ENCODE measurements around the gene STAP1.

STAP1 gene

GRCh38 chr4:67565284-67565683, 6.8 kb downstream of the STAP1 start:
- DNase-seq = no peak

- DNase-seq = no peak
Measured at GRCh38 chr4:67566335-67566734, 7.8 kb downstream of the STAP1 start.

DNA sequence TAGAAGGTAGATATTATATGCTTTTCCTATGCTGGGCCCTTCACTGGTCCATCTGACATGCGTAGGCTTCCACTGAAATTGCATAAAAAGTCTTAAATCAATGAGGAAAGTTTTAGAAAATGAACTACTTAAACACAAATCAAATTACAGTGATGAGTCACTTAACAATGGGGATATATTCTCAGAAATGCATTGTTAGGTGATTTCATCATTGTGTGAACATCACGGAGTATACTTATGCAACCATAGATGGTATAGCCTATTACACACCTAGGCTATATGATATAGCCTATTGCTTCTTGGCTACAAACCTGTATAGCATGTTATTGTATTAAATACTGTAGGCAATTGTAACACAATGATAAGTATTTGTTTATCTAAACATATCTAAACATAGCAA, 10.3 kb downstream of the STAP1 start:
- DNase-seq = no peak

GRCh38 chr4:67570537-67570936, 12.0 kb downstream of the STAP1 start:
- no peak for DNase-seq

DNA sequence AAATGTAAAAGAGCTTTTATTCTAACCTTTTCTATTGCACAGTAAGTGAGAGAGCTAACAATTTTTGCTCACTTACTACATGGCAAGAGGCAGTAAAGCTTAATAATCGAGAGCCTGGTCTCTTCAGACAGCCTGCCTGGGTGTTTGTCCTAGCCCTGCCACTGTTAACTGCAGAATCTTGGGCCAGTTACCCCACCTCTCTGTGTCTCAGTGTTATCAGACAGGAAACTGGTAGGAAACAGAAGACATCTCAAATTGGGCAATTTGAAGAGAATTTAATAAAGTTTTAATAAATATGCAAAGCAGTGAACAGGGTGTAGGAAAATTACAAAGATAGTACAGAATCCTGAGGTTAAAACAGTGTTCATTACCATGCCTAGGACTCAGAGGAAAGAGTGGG, 13.4 kb downstream of the STAP1 start:
- no peak for DNase-seq

- no peak for DNase-seq
Measured at GRCh38 chr4:67573193-67573592, 14.7 kb downstream of the STAP1 start.

- DNase-seq = no peak
Measured at GRCh38 chr4:67575232-67576058, 16.9 kb downstream of the STAP1 start.

DNA sequence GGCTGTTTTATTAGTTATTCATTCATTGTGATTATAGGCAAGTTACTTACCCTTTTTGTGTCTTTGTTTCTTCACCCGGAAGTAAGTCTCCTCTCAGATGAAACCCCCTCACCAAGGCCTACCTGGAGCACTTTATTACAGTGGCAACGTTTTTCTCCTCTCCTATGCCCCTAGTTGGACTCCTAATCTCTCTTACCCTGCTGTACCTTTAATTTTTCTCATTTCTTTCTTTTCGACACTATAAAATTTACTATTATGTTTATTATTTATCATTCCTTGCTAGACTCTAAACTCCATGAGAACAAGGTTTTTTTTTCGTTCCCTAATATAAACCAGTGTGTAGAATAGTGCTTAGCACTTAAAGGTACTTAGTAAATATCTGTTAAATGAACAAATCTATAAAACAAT, 17.5 kb downstream of the STAP1 start:
- DNase-seq = no peak

DNA sequence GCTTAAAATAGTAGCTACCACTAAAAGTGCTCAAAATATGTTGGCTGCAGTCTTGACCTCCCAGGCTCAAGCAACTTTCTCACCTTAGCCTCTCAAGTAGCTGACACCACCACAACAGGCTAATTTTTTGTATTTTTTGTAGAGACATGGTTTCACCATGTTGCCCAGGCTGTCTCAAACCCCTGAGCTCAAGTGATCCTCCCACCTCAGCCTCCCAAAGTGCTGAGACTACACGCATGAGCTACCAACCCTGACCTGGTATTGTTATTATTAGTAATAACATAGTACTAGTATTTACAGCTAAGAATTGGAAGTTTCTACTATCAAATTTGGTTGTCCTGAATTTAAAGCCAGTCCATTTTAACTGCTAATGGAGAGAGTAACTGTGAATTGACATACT, 18.0 kb downstream of the STAP1 start:
- DNase-seq = no peak

DNA sequence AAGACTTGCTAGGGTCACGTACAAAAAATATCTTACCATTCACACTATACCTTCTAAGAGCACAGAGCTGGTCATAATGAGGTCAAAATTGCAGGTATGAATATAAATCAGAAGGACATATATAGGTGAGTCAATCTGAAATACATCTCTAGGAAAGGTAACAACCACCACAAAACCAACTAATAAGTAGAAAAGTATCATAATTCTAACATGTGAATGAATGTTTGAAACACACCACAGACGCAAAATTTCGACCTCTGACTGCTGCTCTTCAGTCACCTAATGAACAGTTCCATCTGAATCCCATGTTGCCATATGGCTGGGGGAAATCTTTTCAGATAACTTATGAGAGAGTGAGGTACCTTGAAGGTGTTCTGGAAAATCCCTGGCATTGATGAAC, 22.1 kb downstream of the STAP1 start:
- no peak for DNase-seq

DNA sequence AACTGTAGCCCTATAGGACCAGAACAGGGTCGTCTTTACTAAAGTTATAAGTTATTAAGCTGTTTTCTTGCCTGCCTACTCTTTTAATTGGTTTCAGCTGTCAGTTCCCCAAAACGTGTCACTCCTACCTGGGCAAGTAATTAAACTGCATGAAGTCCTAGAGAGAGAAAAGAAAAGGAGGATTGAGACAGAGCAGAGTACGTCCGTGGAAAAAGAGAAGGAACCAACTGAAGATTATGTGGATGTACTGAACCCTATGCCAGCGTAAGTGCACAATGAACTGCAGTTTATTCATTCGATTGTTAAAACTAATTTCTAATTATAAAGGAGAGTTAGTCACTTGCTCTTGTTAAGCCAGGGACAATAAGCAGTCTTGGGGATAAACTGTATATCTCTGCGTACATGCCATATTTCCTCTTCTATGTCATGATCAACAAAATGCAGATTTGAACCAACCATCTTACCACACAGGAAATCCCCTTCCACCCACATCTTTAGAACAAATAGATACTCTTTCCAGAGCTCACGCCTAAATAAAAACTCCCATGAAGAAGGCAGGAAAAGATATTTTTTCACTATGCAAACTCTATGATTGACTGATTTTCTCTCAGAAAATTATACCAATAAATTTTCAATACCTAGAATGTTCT, 22.8 kb downstream of the STAP1 start:
- DNase-seq = no peak

DNA sequence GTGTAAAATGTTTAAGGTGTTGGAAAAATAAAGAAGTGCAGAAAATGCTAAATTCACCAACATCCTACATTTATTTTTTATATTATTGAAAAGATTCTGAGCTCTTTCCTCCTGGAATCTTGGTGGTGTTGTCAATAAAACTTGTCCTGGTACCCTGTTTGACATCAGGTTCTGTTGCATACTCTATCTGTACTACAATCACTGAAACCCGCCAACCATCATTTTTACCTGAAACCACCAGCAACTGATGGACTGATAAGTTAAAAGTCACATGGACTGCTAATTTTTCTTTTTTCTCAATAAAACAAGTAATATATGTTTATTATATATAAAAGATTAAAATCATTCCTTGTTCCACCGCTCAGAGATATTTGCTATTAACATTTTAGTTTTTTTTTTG, 23.4 kb downstream of the STAP1 start:
- no peak for DNase-seq

GRCh38 chr4:67584496-67584895, 26.0 kb downstream of the STAP1 start:
- DNase-seq = no peak

GRCh38 chr4:67587156-67587555, 28.6 kb downstream of the STAP1 start:
- no peak for DNase-seq

DNA sequence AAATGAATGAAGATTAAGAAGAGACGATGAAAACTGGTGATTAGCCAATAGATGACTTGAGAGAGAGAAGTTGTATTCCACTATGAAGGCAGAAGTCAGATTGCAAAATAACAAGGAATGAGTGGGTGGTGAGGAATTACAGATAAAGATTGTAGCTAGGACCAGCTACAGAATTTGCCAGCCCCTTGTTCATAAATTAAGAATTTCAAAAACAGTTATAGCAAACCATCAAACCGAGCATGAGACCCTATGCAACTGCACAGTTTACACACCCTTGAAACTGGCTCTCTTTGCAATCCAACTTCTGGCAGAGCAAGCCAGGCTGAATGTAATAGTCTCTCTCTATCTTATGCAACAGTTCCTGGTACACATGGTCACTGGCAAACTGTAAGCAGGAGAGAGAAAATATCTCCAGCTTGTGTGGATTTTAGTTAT, 35.2 kb downstream of the STAP1 start:
- DNase-seq = no peak

GRCh38 chr4:67603310-67604028, 44.9 kb downstream of the STAP1 start:
- no peak for DNase-seq

DNA sequence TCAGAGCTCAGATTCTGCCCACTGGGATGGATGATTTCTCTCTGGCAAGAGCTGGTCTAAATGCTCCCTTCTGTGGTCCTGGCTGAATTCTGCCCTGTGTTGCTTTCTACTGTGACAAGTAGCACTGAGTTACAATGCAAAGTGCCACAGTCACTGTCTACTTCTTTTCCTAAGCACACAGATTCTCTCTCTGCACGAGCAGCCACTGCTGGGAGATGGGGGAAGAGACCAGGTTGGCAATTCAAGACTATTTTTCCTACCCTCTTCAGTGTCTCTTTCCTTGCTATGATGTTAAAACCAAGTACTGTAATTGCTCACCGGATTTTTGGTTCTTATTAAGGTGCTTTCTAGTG, 45.5 kb downstream of the STAP1 start:
- no peak for DNase-seq

- DNase-seq = no peak
Measured at GRCh38 chr4:67604749-67605148, 46.2 kb downstream of the STAP1 start.

GRCh38 chr4:67608027-67608426, 49.5 kb downstream of the STAP1 start:
- no peak for DNase-seq

GRCh38 chr4:67614186-67614585, 55.7 kb downstream of the STAP1 start:
- no peak for DNase-seq

GRCh38 chr4:67615119-67615518, 56.6 kb downstream of the STAP1 start:
- no peak for DNase-seq

DNA sequence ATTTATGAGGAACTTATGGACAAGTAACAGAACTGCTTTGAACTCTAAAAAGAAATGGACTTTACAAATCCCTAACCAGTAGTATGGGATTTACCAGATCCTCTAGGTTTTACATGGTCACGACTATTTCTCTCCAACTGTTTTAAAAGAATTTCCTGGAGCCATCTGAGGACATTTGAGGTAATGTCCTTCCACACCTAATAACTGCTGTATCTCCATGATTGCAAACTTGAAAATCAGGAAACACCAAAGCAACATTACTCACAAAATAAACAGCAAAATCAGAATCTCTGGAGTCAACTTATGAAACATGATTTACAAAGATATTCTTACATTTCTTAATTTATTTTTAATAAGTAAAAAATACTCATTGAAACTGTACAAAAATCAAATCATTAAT, 58.0 kb downstream of the STAP1 start:
- DNase-seq = no peak

- DNase-seq = no peak
Measured at GRCh38 chr4:67624939-67625338, 66.4 kb downstream of the STAP1 start.

DNA sequence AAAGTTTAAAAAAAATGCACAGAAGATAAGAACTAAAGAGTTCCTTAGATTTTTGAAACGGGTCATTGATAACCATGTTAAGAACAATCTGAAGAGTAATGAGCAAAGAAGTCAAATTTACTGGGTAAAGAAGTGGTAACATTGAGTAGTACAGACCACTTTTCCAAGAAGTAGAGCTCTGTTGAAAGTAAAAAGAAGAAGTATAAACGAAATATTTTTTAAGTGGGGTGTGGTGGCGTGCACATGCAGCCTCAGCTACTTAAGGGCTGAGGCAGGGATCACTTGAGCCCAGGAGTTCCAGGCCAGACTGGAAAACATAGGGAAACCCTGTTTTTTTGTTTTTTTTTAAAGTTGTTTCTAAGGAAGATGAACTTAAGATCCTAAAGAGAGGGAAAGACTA, 74.0 kb downstream of the STAP1 start:
- no peak for DNase-seq

Data from activated CD4-positive, alpha-beta T cell treated with anti-CD3 and anti-CD28 coated beads, Interleukin-2, amount 50 U/mL, for 1 hour (primary cell).